HepG2 (cell line): Measurements from ENCODE around the gene SLC6A17. TPM values are rescaled to one million over a fixed set of nuclear protein-coding genes. Genes with fewer than 3 reads are reported as not detected.

Experiments
- ATAC-seq: fragments of 200-7000 bp; cut with Tn5 transposase; 3 replicates; pipeline ENCODE4 v1.9.1; 2020; ENCODE audit warnings: mild to moderate bottlenecking, moderate library complexity
- BruUV-seq: library from RNA; stranded (reverse); fragments of 400-500 nt; replicated peaks from 2 replicates; lab custom pipeline; 2021; lab: Mats Ljungman, UMichigan
- CTCF ChIA-PET: fragments of 300-600 bp; formaldehyde crosslinking; extraction: SDS; loops from one replicate; lab custom pipeline; 2021; ENCODE audit warnings: low total read pairs, inconsistent platforms, low intra/inter-chr PET ratio; lab: Yijun Ruan, JAX
- POLR2A ChIA-PET: fragments of 350-600 bp; sonication (Branson Sonifier 250); formaldehyde crosslinking; loops from one replicate; lab custom pipeline; 2020; ENCODE audit warnings: antibody characterized with exemption, inconsistent platforms; lab: Yijun Ruan, JAX
- DNase-seq: peaks from one replicate; pipeline ENCODE4 v3.0.0-alpha.2; 2015; ENCODE audit warnings: low spot score
- FAIRE-seq: peaks from 3 replicates; lab custom pipeline; 2011; peaks lifted over from hg19 to GRCh38; lab: Jason Lieb, UNC
- H2AFZ ChIP-seq: one replicate; pipeline ENCODE4 v1.6.1; 2011; ENCODE audit warnings: low read length, inconsistent platforms
- H3K27ac ChIP-seq: fragments of 300-600 bp; 3 replicates; pipeline ENCODE4 v1.8.0; 2011; ENCODE audit warnings: mixed run types, mild to moderate bottlenecking, mixed read lengths, low read length, inconsistent platforms; ENCODE audit not compliant: insufficient read depth; ENCODE audit errors: extremely low read length
- H3K27me3 ChIP-seq, 2 experiments: fragments of 200-600 bp in 1 of 2; 2 replicates in 1 of 2; 3 replicates in 1 of 2; pipeline versions ENCODE4 v1.6.0 to v1.8.0; 2011; ENCODE audit warnings: low read length in 2 of 2, mild to moderate bottlenecking in 2 of 2, moderate library complexity in 2 of 2, inconsistent platforms in 1 of 2; ENCODE audit not compliant: insufficient read depth in 2 of 2, control insufficient read depth in 1 of 2
- H3K36me3 ChIP-seq, 2 experiments: fragments of 200-600 bp in 1 of 2; replicated peaks in 1 of 2; 2 replicates in 1 of 2; 3 replicates in 1 of 2; pipeline versions ENCODE4 v1.5.1 to v1.8.0; 2011; ENCODE audit warnings: low read length in 2 of 2, inconsistent platforms in 1 of 2; ENCODE audit not compliant: insufficient read depth in 2 of 2, control insufficient read depth in 1 of 2
- H3K4me1 ChIP-seq: 2 replicates; pipeline ENCODE4 v1.5.1; 2012; ENCODE audit warnings: low read length, inconsistent platforms; ENCODE audit not compliant: insufficient read depth
- H3K4me2 ChIP-seq: 2 replicates; pipeline ENCODE4 v1.6.0; 2011; ENCODE audit warnings: low read depth, low read length, inconsistent platforms
- H3K4me3 ChIP-seq, 3 experiments: fragments of 200-600 bp in 1 of 3; sonication (generic), shearing (Covaris generic) in 1 of 3; replicated peaks in 1 of 3; 2 replicates each; pipeline ENCODE4 v1.5.1; 2011 to 2016; ENCODE audit warnings: low read length in 3 of 3, inconsistent platforms in 2 of 3, low read depth in 2 of 3, mild to moderate bottlenecking in 2 of 3, control low read depth in 1 of 3, mixed read lengths in 1 of 3; ENCODE audit not compliant: insufficient read depth in 1 of 3
- H3K79me2 ChIP-seq: one replicate; pipeline ENCODE4 v1.6.1; 2011; ENCODE audit warnings: low read length, inconsistent platforms; ENCODE audit not compliant: insufficient read depth
- H3K9ac ChIP-seq: 2 replicates; pipeline ENCODE4 v1.6.0; 2011; ENCODE audit warnings: mild to moderate bottlenecking, low read depth, low read length, inconsistent platforms; ENCODE audit not compliant: insufficient read depth
- H3K9me3 ChIP-seq: 2 replicates; pipeline ENCODE4 v1.5.1; 2012; ENCODE audit warnings: mild to moderate bottlenecking, low read length
- H4K20me1 ChIP-seq: 2 replicates; pipeline ENCODE4 v1.6.0; 2011; ENCODE audit warnings: inconsistent platforms, mild to moderate bottlenecking, low read length, moderate library complexity; ENCODE audit not compliant: insufficient read depth
- GATAD2A ChIP-seq: IDR thresholded peaks from 2 replicates; pipeline ENCODE4 v1.6.1; 2016
- MIER2 ChIP-seq: IDR thresholded peaks from 2 replicates; pipeline ENCODE4 v1.6.1; 2016; ENCODE audit warnings: missing biosample characterization, missing genetic modification reagents
- MLLT10 ChIP-seq: sonication (generic); formaldehyde crosslinking; IDR thresholded peaks from 2 replicates; pipeline ENCODE4 v1.4.0; 2020; ENCODE audit warnings: missing genetic modification reagents
- NR2F6 ChIP-seq, 2 experiments: IDR thresholded peaks; 2 replicates each; pipeline ENCODE4 v1.6.1; 2016; ENCODE audit warnings: antibody characterized with exemption in 1 of 2, mild to moderate bottlenecking in 1 of 2
- PATZ1 ChIP-seq: sonication (generic); formaldehyde crosslinking; IDR thresholded peaks from 2 replicates; pipeline ENCODE4 v1.4.0; 2020; ENCODE audit warnings: missing genetic modification reagents
- PLRG1 ChIP-seq: fragments of 450-650 bp; conservative IDR thresholded peaks from 2 replicates; pipeline ENCODE4 v1.6.1; 2016
- SMYD3 ChIP-seq: sonication (generic); formaldehyde crosslinking; IDR thresholded peaks from 2 replicates; pipeline ENCODE4 v1.8.1; 2023; ENCODE audit warnings: mild to moderate bottlenecking, missing genetic modification reagents
- THAP11 ChIP-seq: IDR thresholded peaks from 2 replicates; pipeline ENCODE4 v1.6.1; 2016; ENCODE audit warnings: missing biosample characterization, missing genetic modification reagents
- YEATS2 ChIP-seq: sonication (generic); formaldehyde crosslinking; IDR thresholded peaks from 2 replicates; pipeline ENCODE4 v1.4.0; 2020; ENCODE audit warnings: missing genetic modification reagents, borderline replicate concordance
- ZKSCAN1 ChIP-seq: fragments of 150-350 bp; IDR thresholded peaks from 2 replicates; pipeline ENCODE4 v1.6.1; 2014; ENCODE audit warnings: low read length
- ZNF281 ChIP-seq: sonication (generic); formaldehyde crosslinking; IDR thresholded peaks from 2 replicates; pipeline ENCODE4 v1.4.0; 2020; ENCODE audit warnings: missing genetic modification reagents, borderline replicate concordance
- ZNF496 ChIP-seq: sonication (generic); formaldehyde crosslinking; IDR thresholded peaks from 2 replicates; pipeline ENCODE4 v1.8.1; 2023; ENCODE audit warnings: mild to moderate bottlenecking, moderate library complexity, missing genetic modification reagents; ENCODE audit not compliant: insufficient replicate concordance
- ZNF501 ChIP-seq: sonication (generic); formaldehyde crosslinking; IDR thresholded peaks from 2 replicates; pipeline ENCODE4 v1.5.1; 2020; ENCODE audit warnings: mild to moderate bottlenecking, moderate library complexity, missing genetic modification reagents
- ZNF616 ChIP-seq: sonication (generic); formaldehyde crosslinking; IDR thresholded peaks from 2 replicates; pipeline ENCODE4 v1.5.0; 2020; ENCODE audit warnings: low read depth, mild to moderate bottlenecking, missing genetic modification reagents
- WGBS: methylation state at CpG from one replicate; pipeline ENCODE4 v1.1.6; 2017; ENCODE audit warnings: low lambda C conversion rate; 5-methylcytosine and 5-hydroxymethylcytosine counted together
- in situ Hi-C: cut with HindIII; loops from 2 replicates; pipeline ENCODE4 v1.10.0; 2017; ENCODE audit warnings: low pct_unique_long_range_greater_than_20kb; ENCODE audit not compliant: extremely low pct_ligation_motif_present
- intact Hi-C: fragments of 100-400 bp; cut with micrococcal nuclease; formaldehyde crosslinking; loops from one replicate; pipeline ENCODE4 v1.10.0; 2022; ENCODE audit not compliant: unreplicated experiment
- polyA plus RNA-seq, 8 experiments: library from polyadenylated mRNA; depleted of rRNA in 3 of 8; stranded (reverse) in 7 of 8; unstranded in 1 of 8; fragments of >200 nt; fragmentation: Illumina TruSeq in 4 of 8; extraction: Trizol in 4 of 8; gene quantifications; 2 replicates each; pipeline versions ENCODE4 v1.2.1 to v1.2.3, GENCODE V29; 2011 to 2016; ENCODE audit warnings: low read depth in 4 of 8, missing spikeins in 1 of 8, mixed read lengths in 1 of 8; ENCODE audit not compliant: insufficient read depth in 1 of 8
- total RNA-seq, 5 experiments: library from RNA; depleted of rRNA; stranded (reverse); fragments of >200 nt; fragmentation: Illumina TruSeq; extraction: Trizol; gene quantifications; 2 replicates each; pipeline ENCODE4 v1.2.3, GENCODE V29; 2016; ENCODE audit warnings: low read depth in 1 of 5

Gene SLC6A17
- total and polyA plus RNA-seq, 2 of the 13 experiments (the other 11 are each of a cell fraction or from before 2014, with no cell fraction given): not detected

- H3K4me3 ChIP-seq: no peak overlapping the region
- no peaks in the 10 kb centered on the region for H3K9me3 ChIP-seq
- no peak overlapping the region for H3K4me2 ChIP-seq
- intact Hi-C loops (no loop called here), in situ Hi-C loops (no loop called here)
- no TSS peak for BruUV-seq
- TF ChIP-seq MIER2 (no peak), SMYD3 (CRISPR knock-in tag) (no peak), ZNF281 (CRISPR knock-in tag) (no peak), GATAD2A (CRISPR knock-in tag) (no peak), NR2F6 (IDR thresholded peaks at IDR 0.05) (no peak), NR2F6 (CRISPR knock-in tag; IDR thresholded peaks at IDR 0.05) (no peak), THAP11 (CRISPR knock-in tag) (no peak), PLRG1 (no peak), MLLT10 (CRISPR knock-in tag) (no peak), YEATS2 (no peak), ZNF501 (CRISPR knock-in tag) (no peak), PATZ1 (no peak), ZKSCAN1 (no peak), ZNF616 (CRISPR knock-in tag) (no peak), ZNF496 (CRISPR knock-in tag) (no peak)
- POLR2A ChIA-PET: no interaction called here
- no peak overlapping the region for H3K27ac ChIP-seq
- ATAC-seq (no peak), DNase-seq (no peak), FAIRE-seq (no peak)
- peaks cover 0 to 16% of the 10 kb centered on the region in 2 experiments; a peak in 2 of 5 replicates for H3K27me3 ChIP-seq
- no peaks in the 10 kb centered on the region for H3K4me1 ChIP-seq
- no peaks in the 10 kb centered on the region for H4K20me1 ChIP-seq
- WGBS: 3% methylated on average over 6 of the region's 7 CpGs
- no peaks in the 10 kb centered on the region for H3K79me2 ChIP-seq
- CTCF ChIA-PET: no interaction called here
- no peak overlapping the region for H2AFZ ChIP-seq
- no peaks in the 10 kb centered on the region for H3K36me3 ChIP-seq
- no peak overlapping the region for H3K9ac ChIP-seq
Measured at GRCh38 chr1:110118636-110119396, 31.5 kb upstream of the SLC6A17 start.
